CD14-positive monocyte (primary cell): ENCODE measurements around the gene MKLN1. TPM values are rescaled to one million over a fixed set of nuclear protein-coding genes. Genes with fewer than 3 reads are reported as not detected.
"Not testable (repeated sequence)": the region's sequence is repeated elsewhere in the genome, so short reads cannot be mapped to it uniquely, and the experiment has no call there.

Experiments used
- DNase-seq, 3 donors: peaks; one replicate each; pipeline ENCODE4 v3.0.0-alpha.2; 2011 to 2022
- H2AFZ ChIP-seq: 2 replicates; pipeline ENCODE4 v1.6.0; 2012; ENCODE audit warnings: mild to moderate bottlenecking, low read depth, low read length, inconsistent platforms; ENCODE audit not compliant: insufficient read depth, poor library complexity, severe bottlenecking
- H3K27ac ChIP-seq, 2 donors: 1 replicate in 1 of 2; 2 replicates in 1 of 2; pipeline ENCODE4 v1.5.1; 2012 to 2013; ENCODE audit warnings: low read length in 2 of 2, control low read depth in 1 of 2, inconsistent platforms in 1 of 2, low read depth in 1 of 2, mild to moderate bottlenecking in 1 of 2
- H3K27me3 ChIP-seq, 2 donors: one replicate each; pipeline versions ENCODE4 v1.6.0 to v1.6.1; 2011 to 2013; ENCODE audit warnings: low read length in 2 of 2; ENCODE audit not compliant: control insufficient read depth in 2 of 2, insufficient read depth in 2 of 2
- H3K36me3 ChIP-seq, 2 donors: replicated peaks in 1 of 2; 1 replicate in 1 of 2; 2 replicates in 1 of 2; pipeline versions ENCODE4 v1.5.1 to v1.6.1; 2012 to 2013; ENCODE audit warnings: low read length in 2 of 2, control low read depth in 1 of 2, inconsistent platforms in 1 of 2, mild to moderate bottlenecking in 1 of 2; ENCODE audit not compliant: insufficient read depth in 2 of 2, control insufficient read depth in 1 of 2
- H3K4me1 ChIP-seq, 2 donors: 1 replicate in 1 of 2; 2 replicates in 1 of 2; pipeline versions ENCODE4 v1.5.1 to v1.6.1; 2012 to 2013; ENCODE audit warnings: low read length in 2 of 2, control low read depth in 1 of 2, inconsistent platforms in 1 of 2, mild to moderate bottlenecking in 1 of 2, moderate library complexity in 1 of 2; ENCODE audit not compliant: insufficient read depth in 2 of 2, control insufficient read depth in 1 of 2
- H3K4me2 ChIP-seq: replicated peaks from 2 replicates; pipeline ENCODE3; 2012; ENCODE audit warnings: low read length, moderate library complexity, mild to moderate bottlenecking; ENCODE audit not compliant: poor library complexity, severe bottlenecking; ENCODE audit errors: extremely low read depth
- H3K4me3 ChIP-seq, 3 experiments: fragments of 200-600 bp in 1 of 3; sonication (generic) in 1 of 3; replicated peaks in 1 of 3; 1 replicate in 2 of 3; 2 replicates in 1 of 3; pipeline ENCODE4 v1.5.1; 2011 to 2013; ENCODE audit warnings: low read length in 3 of 3, mild to moderate bottlenecking in 3 of 3, control low read depth in 2 of 3, low read depth in 2 of 3, inconsistent platforms in 1 of 3, moderate library complexity in 1 of 3
- H3K79me2 ChIP-seq: 2 replicates; pipeline ENCODE4 v1.6.0; 2012; ENCODE audit warnings: mild to moderate bottlenecking, control low read depth, inconsistent platforms, low read length, moderate library complexity; ENCODE audit not compliant: insufficient read depth
- H3K9ac ChIP-seq: 2 replicates; pipeline ENCODE4 v1.6.0; 2017; ENCODE audit warnings: low read length, mild to moderate bottlenecking; ENCODE audit not compliant: insufficient read depth, poor library complexity, severe bottlenecking
- H3K9me3 ChIP-seq, 2 donors: replicated peaks in 1 of 2; 1 replicate in 1 of 2; 2 replicates in 1 of 2; pipeline versions ENCODE4 v1.5.1 to v1.6.1; 2012 to 2013; ENCODE audit warnings: low read length in 2 of 2, control low read depth in 1 of 2; ENCODE audit not compliant: control insufficient read depth in 1 of 2, insufficient read depth in 1 of 2
- H4K20me1 ChIP-seq: 2 replicates; pipeline ENCODE4 v1.6.0; 2012; ENCODE audit warnings: mild to moderate bottlenecking, low read length, control low read depth, moderate library complexity; ENCODE audit not compliant: insufficient read depth
- H3K27ac Mint-ChIP-seq, 7 donors: one replicate each; pipeline ENCODE4 v1.8.0; 2020; ENCODE audit warnings: mild to moderate bottlenecking in 7 of 7, mixed read lengths in 7 of 7, moderate library complexity in 6 of 7, inconsistent platforms in 2 of 7
- H3K27me3 Mint-ChIP-seq, 3 donors: one replicate each; pipeline ENCODE4 v1.8.0; 2021 to 2022; ENCODE audit warnings: low read depth in 3 of 3, mild to moderate bottlenecking in 3 of 3, mixed read lengths in 3 of 3, moderate library complexity in 3 of 3, inconsistent platforms in 1 of 3
- H3K36me3 Mint-ChIP-seq, 2 donors: one replicate each; pipeline ENCODE4 v1.8.0; 2020; ENCODE audit warnings: mixed read lengths in 2 of 2, inconsistent platforms in 1 of 2, mild to moderate bottlenecking in 1 of 2
- H3K4me1 Mint-ChIP-seq: one replicate; pipeline ENCODE4 v1.8.0; 2020; ENCODE audit warnings: mild to moderate bottlenecking, mixed read lengths
- H3K4me3 Mint-ChIP-seq, 2 donors: one replicate each; pipeline ENCODE4 v1.8.0; 2020; ENCODE audit warnings: mild to moderate bottlenecking in 2 of 2, mixed read lengths in 2 of 2, moderate library complexity in 1 of 2
- H3K9me3 Mint-ChIP-seq, 7 donors: one replicate each; pipeline ENCODE4 v1.8.0; 2020 to 2022; ENCODE audit warnings: mixed read lengths in 7 of 7, mild to moderate bottlenecking in 6 of 7, moderate library complexity in 6 of 7, inconsistent platforms in 2 of 7
- WGBS: methylation state at CpG from one replicate; pipeline ENCODE4 v1.1.5; 2013; ENCODE audit warnings: missing lambda C conversion rate; ENCODE audit not compliant: insufficient coverage; 5-methylcytosine and 5-hydroxymethylcytosine counted together
- intact Hi-C, 2 donors: fragments of 100-400 bp; cut with micrococcal nuclease; formaldehyde crosslinking; loops; one replicate each; pipeline versions ENCODE4 v1.15.0 to v1.15.1; 2023
- polyA plus RNA-seq, 3 donors: library from polyadenylated mRNA; depleted of rRNA in 1 of 3; unstranded in 2 of 3; stranded (reverse) in 1 of 3; fragments of 300-500 nt in 2 of 3; fragments of >200 nt in 1 of 3; fragmentation: Illumina TruSeq in 2 of 3; gene quantifications; 1 replicate in 2 of 3; 2 replicates in 1 of 3; pipeline ENCODE4 v1.2.3, GENCODE V29; 2012 to 2021
- TF ChIP-seq, protein P1 (sequence below): fragments of 200-600 bp; IDR thresholded peaks from one replicate; pipeline ENCODE4 v1.8.0; 2022; ENCODE audit warnings: antibody characterized with exemption, mild to moderate bottlenecking

MKLN1 gene
- polyA plus RNA-seq, 3 donors: 12.2 to 18.5 (median 17.2) TPM

- H3K36me3 Mint-ChIP-seq: peaks cover 0 to 4% of the 10 kb centered on the region in 2 donors
- H3K27ac Mint-ChIP-seq: no peak overlapping the region
- Histone ChIP-seq H3K36me3 (no peaks in the 10 kb centered on the region), H3K9me3 (no peaks in the 10 kb centered on the region), H3K27me3 (peaks cover 0 to 3% of the 10 kb centered on the region in 2 donors), H3K4me1 (peaks cover 0 to 3% of the 10 kb centered on the region in 2 donors), H3K79me2 (no peaks in the 10 kb centered on the region), H2AFZ (no peak overlapping the region), H3K9ac (no peak overlapping the region), H3K4me3 (no peak overlapping the region), H4K20me1 (no peaks in the 10 kb centered on the region), H3K4me2 (no peak overlapping the region), H3K27ac (no peak overlapping the region)
- 100% methylated on average over 5 of the region's 14 CpGs for WGBS
- H3K9me3 Mint-ChIP-seq: peaks cover 0 to 2% (median 0%) of the 10 kb centered on the region in 7 donors
- intact Hi-C loops: loop anchor here in 1 of 2 donors (10.0 kb wide), 1 partner anchor 150 kb away; no protein-coding TSS in a partner anchor
- no peak for DNase-seq
- H3K27me3 Mint-ChIP-seq: peaks cover 1 to 11% (median 6%) of the 10 kb centered on the region in 3 donors
- TF ChIP-seq, protein P1, sequence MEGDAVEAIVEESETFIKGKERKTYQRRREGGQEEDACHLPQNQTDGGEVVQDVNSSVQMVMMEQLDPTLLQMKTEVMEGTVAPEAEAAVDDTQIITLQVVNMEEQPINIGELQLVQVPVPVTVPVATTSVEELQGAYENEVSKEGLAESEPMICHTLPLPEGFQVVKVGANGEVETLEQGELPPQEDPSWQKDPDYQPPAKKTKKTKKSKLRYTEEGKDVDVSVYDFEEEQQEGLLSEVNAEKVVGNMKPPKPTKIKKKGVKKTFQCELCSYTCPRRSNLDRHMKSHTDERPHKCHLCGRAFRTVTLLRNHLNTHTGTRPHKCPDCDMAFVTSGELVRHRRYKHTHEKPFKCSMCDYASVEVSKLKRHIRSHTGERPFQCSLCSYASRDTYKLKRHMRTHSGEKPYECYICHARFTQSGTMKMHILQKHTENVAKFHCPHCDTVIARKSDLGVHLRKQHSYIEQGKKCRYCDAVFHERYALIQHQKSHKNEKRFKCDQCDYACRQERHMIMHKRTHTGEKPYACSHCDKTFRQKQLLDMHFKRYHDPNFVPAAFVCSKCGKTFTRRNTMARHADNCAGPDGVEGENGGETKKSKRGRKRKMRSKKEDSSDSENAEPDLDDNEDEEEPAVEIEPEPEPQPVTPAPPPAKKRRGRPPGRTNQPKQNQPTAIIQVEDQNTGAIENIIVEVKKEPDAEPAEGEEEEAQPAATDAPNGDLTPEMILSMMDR: no peak
- H3K4me3 Mint-ChIP-seq: no peak overlapping the region
- H3K4me1 Mint-ChIP-seq: peaks cover 3% of the 10 kb centered on the region
Measured at GRCh38 chr7:131504157-131504899, 176.7 kb downstream of the MKLN1 start.

DNA sequence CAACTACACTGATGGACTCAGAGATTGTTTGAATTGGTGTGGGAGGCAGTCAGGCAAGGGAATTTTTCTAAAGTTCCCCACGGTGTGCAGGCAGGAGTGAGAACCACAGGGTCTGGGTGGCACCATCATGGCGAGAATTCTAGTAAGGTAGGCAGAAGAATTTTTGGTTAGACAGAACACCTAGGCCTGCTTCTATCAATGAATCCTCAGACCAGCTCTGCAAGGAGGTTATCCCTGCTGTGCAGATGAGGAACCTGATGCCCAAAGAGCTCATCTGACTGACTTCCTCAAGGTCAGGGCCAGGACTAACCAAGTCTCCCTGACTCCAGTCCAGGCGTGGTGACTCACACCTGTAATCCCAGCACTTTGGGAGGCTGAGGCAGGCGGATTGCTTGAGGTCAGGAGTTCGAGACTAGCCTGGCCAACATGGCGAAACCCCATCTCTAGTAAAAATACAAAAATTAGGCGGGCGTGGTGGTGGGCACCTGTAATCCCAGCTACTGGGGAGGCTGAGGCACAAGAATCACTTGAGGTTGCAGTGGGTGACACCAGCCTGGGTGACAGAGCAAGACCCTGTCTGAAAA is 177.5 kb downstream of the MKLN1 start:
- H3K4me2 ChIP-seq, H3K36me3 Mint-ChIP-seq, H3K4me3 ChIP-seq, H3K79me2 ChIP-seq, H3K4me3 Mint-ChIP-seq, H4K20me1 ChIP-seq, H3K27ac ChIP-seq, H3K27me3 ChIP-seq, H3K9ac ChIP-seq, H3K36me3 ChIP-seq, H3K4me1 Mint-ChIP-seq, H3K9me3 Mint-ChIP-seq, DNase-seq, H3K27ac Mint-ChIP-seq, H2AFZ ChIP-seq, H3K4me1 ChIP-seq, H3K9me3 ChIP-seq: not testable (repeated sequence)
- 98% methylated on average over 7 of the region's 8 CpGs for WGBS
- intact Hi-C loops: loop anchor here in 1 of 2 donors (10.0 kb wide), 1 partner anchor 150 kb away; no protein-coding TSS in a partner anchor
- peaks cover 2 to 11% (median 6%) of the 10 kb centered on the region in 3 donors for H3K27me3 Mint-ChIP-seq
